Transverse colon (tissue), 4 donors: ENCODE measurements around the gene ZMAT5. TPM values are rescaled to one million over a fixed set of nuclear protein-coding genes. Genes with fewer than 3 reads are reported as not detected.

Experiments used
- DNase-seq: peaks from one replicate; pipeline ENCODE4 v3.0.0-alpha.2; 2019
- H3K27ac ChIP-seq, 4 donors: fragments of 200-600 bp; sonication (generic); 2 replicates each; pipeline ENCODE4 v1.5.1; 2016 to 2018; ENCODE audit warnings: inconsistent platforms in 4 of 4
- H3K27me3 ChIP-seq: fragments of 200-600 bp; sonication (generic); 2 replicates; pipeline ENCODE4 v1.5.1; 2017; ENCODE audit warnings: inconsistent platforms
- H3K36me3 ChIP-seq, 4 donors: fragments of 200-600 bp; sonication (generic); 2 replicates each; pipeline ENCODE4 v1.5.1; 2017 to 2019; ENCODE audit warnings: inconsistent platforms in 4 of 4
- H3K4me1 ChIP-seq, 4 donors: fragments of 200-600 bp; sonication (generic); 2 replicates each; pipeline ENCODE4 v1.5.1; 2017 to 2020; ENCODE audit warnings: inconsistent platforms in 4 of 4
- H3K4me3 ChIP-seq, 4 donors: fragments of 200-600 bp; sonication (generic); 1 replicate in 1 of 4; 2 replicates in 3 of 4; pipeline versions ENCODE4 v1.5.1 to v1.6.1; 2017 to 2019; ENCODE audit warnings: inconsistent platforms in 4 of 4
- H3K9me3 ChIP-seq, 2 donors: fragments of 200-600 bp; sonication (generic); 2 replicates each; pipeline ENCODE4 v1.5.1; 2017 to 2019; ENCODE audit warnings: inconsistent platforms in 2 of 2
- EP300 ChIP-seq: sonication (generic); formaldehyde crosslinking; IDR thresholded peaks from one replicate; pipeline ENCODE4 v1.6.1; 2017; ENCODE audit warnings: antibody characterized with exemption, low read depth
- POLR2A ChIP-seq: fragments of 450-650 bp; IDR thresholded peaks from one replicate; pipeline ENCODE4 v1.6.1; 2016; ENCODE audit warnings: antibody characterized with exemption, mild to moderate bottlenecking, moderate library complexity
- POLR2AphosphoS5 ChIP-seq, 3 donors: sonication (generic); formaldehyde crosslinking; IDR thresholded peaks; one replicate each; pipeline ENCODE4 v1.6.1; 2016; ENCODE audit warnings: antibody characterized with exemption in 3 of 3
- WGBS, 2 donors: methylation state at CpG; one replicate each; pipeline ENCODE4 v1.1.5; 2018; ENCODE audit warnings: low coverage in 1 of 2; 5-methylcytosine and 5-hydroxymethylcytosine counted together
- in situ Hi-C, 4 donors: fragments of 200-750 bp; cut with MboI; loops; one replicate each; pipeline versions ENCODE4 v1.15.0 to v1.15.1; 2017; ENCODE audit warnings: low sequenced_read_pairs in 3 of 4, low pct_ligation_motif_present in 1 of 4, low pct_unique_long_range_greater_than_20kb in 1 of 4
- intact Hi-C: fragments of 100-400 bp; cut with DNase I; formaldehyde crosslinking; loops from one replicate; pipeline ENCODE4 v1.15.1; 2023; ENCODE audit warnings: low total_unique reads
- total RNA-seq, 4 donors: library from RNA; depleted of rRNA; stranded (reverse); fragments of >200 nt; gene quantifications; one replicate each; pipeline ENCODE4 v1.1.0, GENCODE V29; 2016
- TF ChIP-seq, protein P1 (sequence below), 5 experiments: fragments of 200-600 bp in 3 of 5; fragments of 450-650 bp in 2 of 5; sonication (generic) in 3 of 5; IDR thresholded peaks; 1 replicate in 2 of 5; 2 replicates in 3 of 5; pipeline ENCODE4 v1.5.1; 2016 to 2017; ENCODE audit warnings: antibody characterized with exemption in 5 of 5, inconsistent platforms in 3 of 5, mild to moderate bottlenecking in 2 of 5, moderate library complexity in 1 of 5

Gene ZMAT5
- total RNA-seq, 4 donors from 2014 or later, result 13.8 to 20.2 (median 19.1) TPM; not detected in 1

DNA sequence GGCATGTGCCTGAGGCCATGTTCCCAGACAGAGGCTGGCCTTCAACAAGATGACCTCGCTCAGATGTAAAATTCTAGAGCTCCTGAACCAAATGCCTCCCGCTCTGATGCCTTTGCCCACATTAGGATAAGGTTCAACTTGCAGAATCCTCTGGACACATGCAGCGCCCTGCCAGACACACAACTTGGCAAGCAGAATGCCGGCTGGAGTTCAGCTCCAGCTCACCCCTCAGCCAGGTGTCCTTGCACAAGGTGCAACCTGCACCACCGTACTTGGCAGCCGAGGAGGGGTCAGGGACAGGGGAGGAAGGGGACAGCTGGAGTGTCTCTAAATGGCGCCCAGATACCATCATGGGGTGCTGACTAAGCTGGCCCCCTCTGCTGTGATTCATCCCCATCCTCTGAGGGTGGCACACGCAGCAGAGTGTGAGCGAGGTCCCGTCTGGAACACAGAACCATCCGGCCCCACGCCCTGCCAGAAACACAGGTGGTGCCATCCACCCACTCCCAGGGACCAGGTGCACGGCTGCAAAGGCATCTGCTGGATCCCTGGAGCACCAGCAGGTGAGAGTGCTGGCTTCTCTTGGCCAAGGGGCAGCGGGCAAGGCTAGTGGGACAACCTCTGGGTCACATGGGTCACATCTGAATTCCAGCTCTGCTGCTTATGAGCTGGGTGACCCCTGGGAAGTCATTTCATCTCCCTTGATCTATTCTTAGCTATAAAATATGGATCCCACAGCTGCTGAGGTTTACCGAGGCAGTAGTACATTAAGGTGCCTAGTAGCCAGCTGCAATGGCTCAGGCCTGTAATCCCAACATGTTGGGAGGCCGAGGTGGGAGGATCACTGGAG lies 12.8 kb downstream of the ZMAT5 start:
- WGBS, 2 donors, result 92% methylated on average over 12 of the region's 16 CpGs; no CpG with 5 or more reads in 1 of the 2 donors
- Histone ChIP-seq H3K36me3 (no peaks in the 10 kb centered on the region), H3K27me3 (no peaks in the 10 kb centered on the region), H3K4me1 (no peaks in the 10 kb centered on the region), H3K4me3 (no peak overlapping the region), H3K27ac (no peak overlapping the region), H3K9me3 (no peaks in the 10 kb centered on the region)
- no peak for DNase-seq
- intact Hi-C loops, result no loop called here
- in situ Hi-C loops, result no loop called here
- no peak for TF ChIP-seq POLR2A
- no peak for TF ChIP-seq EP300
- no peak for TF ChIP-seq POLR2AphosphoS5 (IDR thresholded peaks at IDR 0.05)
- TF ChIP-seq, protein P1, sequence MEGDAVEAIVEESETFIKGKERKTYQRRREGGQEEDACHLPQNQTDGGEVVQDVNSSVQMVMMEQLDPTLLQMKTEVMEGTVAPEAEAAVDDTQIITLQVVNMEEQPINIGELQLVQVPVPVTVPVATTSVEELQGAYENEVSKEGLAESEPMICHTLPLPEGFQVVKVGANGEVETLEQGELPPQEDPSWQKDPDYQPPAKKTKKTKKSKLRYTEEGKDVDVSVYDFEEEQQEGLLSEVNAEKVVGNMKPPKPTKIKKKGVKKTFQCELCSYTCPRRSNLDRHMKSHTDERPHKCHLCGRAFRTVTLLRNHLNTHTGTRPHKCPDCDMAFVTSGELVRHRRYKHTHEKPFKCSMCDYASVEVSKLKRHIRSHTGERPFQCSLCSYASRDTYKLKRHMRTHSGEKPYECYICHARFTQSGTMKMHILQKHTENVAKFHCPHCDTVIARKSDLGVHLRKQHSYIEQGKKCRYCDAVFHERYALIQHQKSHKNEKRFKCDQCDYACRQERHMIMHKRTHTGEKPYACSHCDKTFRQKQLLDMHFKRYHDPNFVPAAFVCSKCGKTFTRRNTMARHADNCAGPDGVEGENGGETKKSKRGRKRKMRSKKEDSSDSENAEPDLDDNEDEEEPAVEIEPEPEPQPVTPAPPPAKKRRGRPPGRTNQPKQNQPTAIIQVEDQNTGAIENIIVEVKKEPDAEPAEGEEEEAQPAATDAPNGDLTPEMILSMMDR (IDR thresholded peaks at IDR 0.05), result no peak

DNA sequence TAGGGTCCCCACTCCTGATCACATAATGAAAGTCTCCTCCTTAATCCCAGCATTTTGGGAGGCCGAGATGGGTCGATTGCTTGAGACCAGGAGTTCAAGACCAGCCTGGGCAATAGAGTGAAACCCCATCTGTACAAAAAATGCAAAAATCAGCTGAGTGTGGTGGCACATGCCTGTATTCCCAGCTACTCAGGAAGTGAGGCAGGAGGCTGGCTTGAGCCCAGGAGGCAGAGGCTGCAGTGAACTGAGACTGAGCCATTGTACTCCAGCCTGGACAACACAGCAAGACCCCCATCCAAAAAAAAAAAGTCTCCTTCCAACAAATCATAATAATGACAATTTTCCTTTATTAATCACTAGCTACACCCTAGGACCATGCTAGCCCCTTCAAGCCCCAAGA lies 15.1 kb downstream of the ZMAT5 start:
- no peak overlapping the region for H3K4me3 ChIP-seq
- no peaks in the 10 kb centered on the region for H3K4me1 ChIP-seq
- TF ChIP-seq POLR2AphosphoS5 (IDR thresholded peaks at IDR 0.05) (no peak), POLR2A (no peak)
- TF ChIP-seq, protein P1 (IDR thresholded peaks at IDR 0.05), result no peak
- H3K36me3 ChIP-seq, result peaks cover 0 to 1% (median 0%) of the 10 kb centered on the region in 4 donors
- H3K27me3 ChIP-seq, result no peaks in the 10 kb centered on the region
- H3K9me3 ChIP-seq, result no peaks in the 10 kb centered on the region
- 100% methylated on average over 2 of the region's 2 CpGs; no CpG with 5 or more reads in 1 of the 2 donors for whole genome bisulfite sequencing, 2 donors
- intact Hi-C loops (no loop called here), in situ Hi-C loops (no loop called here)
- no peak overlapping the region for H3K27ac ChIP-seq
- no peak for DNase-seq

DNA sequence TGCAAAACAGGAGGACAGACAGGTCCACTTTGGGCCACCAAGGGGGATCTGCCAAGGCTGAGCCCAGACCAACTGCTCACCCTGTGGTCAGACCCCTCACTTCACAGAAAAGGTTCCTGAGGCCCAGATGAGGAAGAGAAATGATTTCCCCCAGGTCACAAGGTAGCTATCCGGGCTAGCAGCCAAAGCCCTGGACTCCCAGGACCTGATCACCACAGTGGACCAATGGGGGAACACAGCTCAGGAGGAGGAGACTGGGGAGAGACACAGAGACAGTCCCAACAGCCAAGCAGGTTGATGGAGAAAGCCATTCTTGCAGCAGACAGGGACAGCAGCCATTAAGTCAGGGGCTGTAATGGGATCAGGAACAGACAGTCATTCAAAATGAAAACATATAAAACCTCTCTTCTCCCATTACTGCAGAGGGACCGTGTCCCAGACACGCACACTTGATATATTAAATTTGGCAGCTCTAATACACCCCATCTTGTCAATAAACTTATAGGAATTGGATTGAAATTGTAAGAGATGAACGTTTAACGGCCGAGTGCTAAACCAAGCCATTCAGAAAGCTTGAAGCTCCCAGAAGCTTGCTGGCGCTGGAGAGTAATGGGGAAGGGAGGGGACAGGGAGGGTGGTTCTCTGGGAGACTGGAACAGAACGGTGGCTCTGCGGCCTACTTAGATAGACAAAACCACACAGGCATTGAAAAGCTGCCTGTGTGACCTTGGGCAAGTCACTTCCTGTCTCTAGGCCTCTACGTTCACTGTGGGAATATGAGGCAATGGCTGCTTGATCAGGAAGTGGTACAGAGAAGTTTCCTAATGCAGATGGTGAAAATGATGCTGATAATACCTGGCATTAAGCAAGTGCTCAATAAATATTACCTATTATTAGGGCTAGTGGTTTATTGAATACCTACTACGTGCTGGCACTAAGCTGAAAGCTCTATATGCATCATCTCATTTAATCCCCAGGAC lies 16.0 kb downstream of the ZMAT5 start:
- H3K9me3 ChIP-seq, result no peaks in the 10 kb centered on the region
- in situ Hi-C loops (no loop called here), intact Hi-C loops (no loop called here)
- no peak overlapping the region for H3K27ac ChIP-seq
- H3K27me3 ChIP-seq, result no peaks in the 10 kb centered on the region
- H3K36me3 ChIP-seq, result peaks cover 0 to 5% (median 0%) of the 10 kb centered on the region in 4 donors
- TF ChIP-seq, protein P1 (IDR thresholded peaks at IDR 0.05), result no peak
- no peak for TF ChIP-seq POLR2A
- TF ChIP-seq EP300, result no peak
- no peak for TF ChIP-seq POLR2AphosphoS5 (IDR thresholded peaks at IDR 0.05)
- DNase-seq, result no peak
- WGBS, 2 donors, result 83 to 85% methylated on average over 3 to 11 of the region's 11 CpGs
- no peak overlapping the region for H3K4me3 ChIP-seq
- H3K4me1 ChIP-seq, result no peaks in the 10 kb centered on the region

DNA sequence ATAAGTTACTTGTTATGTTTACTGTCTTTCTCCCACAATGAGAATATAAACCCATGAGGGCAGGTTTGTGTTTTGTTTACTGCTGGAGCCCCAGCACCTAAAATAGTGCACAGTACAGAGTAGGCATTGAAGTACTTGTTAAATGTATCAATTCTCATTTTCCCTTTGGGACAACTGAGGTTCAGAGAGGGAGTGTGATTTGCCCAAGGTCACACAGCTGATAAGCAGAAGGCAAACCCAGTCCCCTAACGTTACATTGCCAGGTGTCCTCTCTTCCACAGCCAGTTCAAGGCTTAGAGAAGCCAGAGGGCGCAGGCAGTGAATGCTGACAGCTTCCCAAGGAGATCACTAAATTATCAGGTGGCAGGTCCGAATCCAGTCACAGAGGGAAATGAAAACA lies 16.8 kb downstream of the ZMAT5 start:
- WGBS, 2 donors, result 97% methylated on average over 3 of the region's 3 CpGs; no CpG with 5 or more reads in 1 of the 2 donors
- Histone ChIP-seq H3K27me3 (no peaks in the 10 kb centered on the region), H3K36me3 (peaks cover 0 to 5% (median 0%) of the 10 kb centered on the region in 4 donors), H3K9me3 (no peaks in the 10 kb centered on the region), H3K4me3 (no peak overlapping the region), H3K27ac (no peak overlapping the region), H3K4me1 (no peaks in the 10 kb centered on the region)
- TF ChIP-seq, protein P1 (IDR thresholded peaks at IDR 0.05), result no peak
- TF ChIP-seq EP300 (no peak), POLR2A (no peak)
- DNase-seq, result no peak
- intact Hi-C loops (no loop called here), in situ Hi-C loops (no loop called here)
